ENCODE data around the gene DNAJC11.
"Not testable (repeated sequence)": the region's sequence is repeated elsewhere in the genome, so short reads cannot be mapped to it uniquely, and the experiment has no call there.

The DNAJC11 gene

GRCh38 chr1:6660415-6661049, 41.1 kb downstream of the DNAJC11 start:
- intact Hi-C loops (cut with DNase I): no loop called here
- no peak for DNase-seq

DNA sequence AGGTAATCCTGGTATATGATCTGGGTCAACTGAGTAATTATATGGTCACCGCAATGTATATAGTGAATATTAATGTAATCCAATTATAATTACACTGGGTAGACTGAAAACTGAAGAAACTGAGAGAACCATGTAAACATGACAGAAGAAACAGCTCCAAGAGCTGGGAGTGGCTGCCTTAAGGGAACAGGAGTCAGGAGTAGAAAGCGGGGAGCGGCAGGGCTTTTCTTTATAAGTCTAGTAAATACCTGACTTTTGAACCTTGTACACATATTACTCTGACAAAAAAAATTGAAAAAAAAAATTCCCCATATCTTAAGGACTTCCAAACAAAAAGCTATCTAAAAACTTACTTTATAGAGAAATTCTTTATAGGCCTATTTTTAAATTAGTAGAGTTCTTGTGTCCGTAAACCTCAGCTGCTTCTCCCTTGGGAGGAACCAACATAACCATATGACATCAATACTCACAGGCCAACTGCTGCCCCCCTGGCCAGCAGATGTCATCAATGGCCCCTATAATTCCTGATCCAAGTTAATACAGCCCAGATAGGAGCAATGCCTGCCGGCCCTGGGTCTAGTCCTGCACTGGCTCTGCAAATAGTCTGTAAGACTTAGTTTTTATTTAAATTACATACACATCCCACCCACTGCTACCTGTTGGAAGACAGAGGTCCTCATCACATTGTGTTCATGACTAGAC, 43.1 kb downstream of the DNAJC11 start:
- DNase-seq: no peak
- intact Hi-C loops (cut with DNase I): no loop called here

GRCh38 chr1:6657138-6657537, 44.5 kb downstream of the DNAJC11 start:
- intact Hi-C loops (cut with DNase I): no loop called here
- DNase-seq: no peak

DNA sequence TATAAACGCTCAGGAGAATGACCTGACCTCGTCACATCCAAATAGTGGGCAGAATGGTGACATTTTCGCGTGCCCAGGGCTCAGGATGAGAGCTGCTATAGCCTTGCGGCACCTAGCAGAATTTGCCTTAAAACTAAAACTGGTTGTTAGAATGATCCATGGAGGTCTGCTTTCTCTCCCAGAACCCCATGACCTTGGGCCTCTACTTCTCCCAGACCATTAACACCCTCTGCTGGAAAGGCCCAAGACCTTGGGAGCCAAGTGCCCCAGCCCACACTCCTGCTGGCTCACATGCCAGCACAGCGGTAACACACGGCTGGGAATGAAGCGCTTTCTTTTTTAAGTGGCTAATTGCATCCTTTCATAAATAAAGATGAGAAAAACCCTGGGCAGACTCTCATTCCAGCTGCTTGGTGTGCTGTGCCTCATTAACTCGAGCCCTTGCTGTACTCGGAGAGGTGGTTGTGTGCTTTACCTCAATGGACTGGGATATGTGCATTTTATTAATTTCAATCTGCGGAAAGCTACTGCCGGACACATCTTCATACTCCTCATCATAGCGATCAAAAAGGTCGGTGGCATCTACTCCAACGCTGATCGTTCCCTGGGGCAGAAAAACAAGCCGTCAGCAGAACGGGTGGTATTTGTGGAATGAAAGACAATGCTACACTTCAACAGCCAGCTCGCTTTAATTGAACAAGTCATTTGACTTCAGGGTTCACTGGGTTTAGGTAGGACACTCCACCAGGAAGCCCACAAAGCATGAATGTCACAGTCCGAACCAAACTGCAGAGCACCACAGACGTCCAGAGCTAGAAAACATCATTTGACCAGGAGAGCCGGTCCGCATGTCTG, 48.0 kb downstream of the DNAJC11 start:
- intact Hi-C loops (cut with DNase I): no loop called here
- peak in 1 of 42 donors; percentile 29 for DNase-seq

DNA sequence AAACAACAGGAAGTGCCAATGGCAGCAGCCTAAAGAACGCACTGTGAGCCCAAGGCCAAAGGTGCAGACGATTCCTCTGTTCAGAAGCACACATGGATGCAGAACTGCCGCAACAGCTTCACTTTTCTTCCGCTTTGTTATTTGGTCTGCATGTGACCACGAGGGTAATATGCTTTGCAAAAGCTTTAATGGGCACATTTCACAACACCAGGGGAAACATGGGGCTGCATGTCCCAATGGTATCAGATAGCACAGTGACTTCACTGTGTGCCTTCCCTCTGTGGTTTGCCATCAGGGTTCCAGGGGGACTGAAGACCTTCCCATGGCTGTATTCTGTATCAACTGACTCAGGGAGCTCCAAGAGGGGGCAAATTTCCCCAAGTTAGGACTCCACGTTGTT, 48.6 kb downstream of the DNAJC11 start:
- intact Hi-C loops (cut with DNase I): no loop called here

GRCh38 chr1:6651909-6652308, 49.7 kb downstream of the DNAJC11 start:
- intact Hi-C loops (cut with DNase I): no loop called here
- no peak for DNase-seq

More for the DNA sequence above, 48.6 kb downstream of the DNAJC11 start:
- no peak for DNase-seq

DNA sequence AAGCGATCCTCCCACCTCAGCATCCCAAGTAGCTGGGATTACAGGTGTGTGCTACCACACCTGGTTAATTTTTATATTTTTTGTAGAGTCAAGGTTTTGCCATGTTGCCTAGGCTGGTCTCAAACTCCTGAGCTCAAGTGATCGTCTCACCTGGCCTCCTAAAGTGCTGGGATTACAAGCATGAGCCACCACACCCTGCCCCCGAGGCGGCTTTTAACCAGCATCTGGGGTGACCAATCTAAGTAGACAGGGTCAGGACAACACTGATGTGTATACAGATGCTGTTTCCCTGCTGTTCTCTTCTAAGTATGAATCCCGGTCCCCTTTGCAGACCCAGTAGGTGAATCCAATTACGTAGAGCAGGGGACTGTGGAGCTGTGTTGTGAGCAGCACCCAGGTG, 53.1 kb downstream of the DNAJC11 start:
- no peak for DNase-seq
- intact Hi-C loops (cut with DNase I): loop anchor here (10.0 kb wide), 1 partner anchor 164 kb away; no protein-coding TSS in a partner anchor

GRCh38 chr1:6646499-6647148, 55.0 kb downstream of the DNAJC11 start:
- peak in 24 of 42 donors; percentile 13 to 73 (median 40) for DNase-seq
- intact Hi-C loops (cut with DNase I): loop anchor here (10.0 kb wide), 1 partner anchor 162 kb away; no protein-coding TSS in a partner anchor

GRCh38 chr1:6645018-6645417, 56.6 kb downstream of the DNAJC11 start:
- no peak for DNase-seq
- intact Hi-C loops (cut with DNase I): loop anchor here (10.0 kb wide), 1 partner anchor 160 kb away; no protein-coding TSS in a partner anchor

- intact Hi-C loops (cut with DNase I): loop anchor here (10.0 kb wide), 1 partner anchor 156 kb away; no protein-coding TSS in a partner anchor
- DNase-seq: not testable (repeated sequence)
These were observed 60.7 kb downstream of the DNAJC11 start for GRCh38 chr1:6640867-6641266.

GRCh38 chr1:6638226-6638625, 63.4 kb downstream of the DNAJC11 start:
- DNase-seq: peak in 37 of 42 donors; percentile 19 to 78 (median 54)
- intact Hi-C loops (cut with DNase I): no loop called here

DNA sequence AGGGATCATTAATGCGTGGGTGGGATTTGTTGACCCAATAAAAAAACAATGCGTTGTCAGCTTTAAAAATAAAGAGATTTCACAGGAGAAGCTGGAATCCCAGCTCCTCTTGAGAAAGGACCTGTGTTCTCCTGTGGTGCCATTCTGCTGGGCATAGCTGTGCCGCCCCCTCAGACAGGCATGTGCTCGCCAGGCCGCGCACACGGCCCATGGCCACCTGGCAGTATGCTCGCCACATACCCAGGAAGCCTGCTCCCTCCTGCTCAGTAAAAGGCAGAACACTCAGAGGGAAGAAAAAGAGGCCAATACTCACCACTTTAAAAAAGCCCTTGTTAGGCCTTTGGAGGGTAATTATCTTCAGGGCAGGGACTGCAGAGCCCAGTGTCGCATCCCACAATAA, 63.8 kb downstream of the DNAJC11 start:
- DNase-seq: no peak
- intact Hi-C loops (cut with DNase I): no loop called here

- intact Hi-C loops (cut with DNase I); DNase-seq: not testable (repeated sequence)
These were observed 64.8 kb downstream of the DNAJC11 start for GRCh38 chr1:6636778-6637177.

GRCh38 chr1:6635910-6636760, 65.5 kb downstream of the DNAJC11 start:
- no peak for DNase-seq
- intact Hi-C loops (cut with DNase I): no loop called here

- intact Hi-C loops (cut with DNase I): no loop called here
- no peak for DNase-seq
These were observed 66.3 kb downstream of the DNAJC11 start for GRCh38 chr1:6635161-6635909.

GRCh38 chr1:6634371-6635052, 67.1 kb downstream of the DNAJC11 start:
- DNase-seq: peak in 35 of 42 donors; percentile 22 to 78 (median 43)
- intact Hi-C loops (cut with DNase I): no loop called here
